Lower leg skin (tissue), 4 donors: ENCODE results near the gene NAPEPLD. TPM values are rescaled to one million over a fixed set of nuclear protein-coding genes. Genes with fewer than 3 reads are reported as not detected.
"Not testable (repeated sequence)": the region's sequence is repeated elsewhere in the genome, so short reads cannot be mapped to it uniquely, and the experiment has no call there.

Experiments
- DNase-seq, 2 donors: peaks; one replicate each; pipeline ENCODE4 v3.0.0-alpha.2; 2019; ENCODE audit warnings: low spot score in 2 of 2
- H3K4me3 ChIP-seq: fragments of 200-600 bp; sonication (generic); 2 replicates; pipeline ENCODE4 v1.5.1; 2017; ENCODE audit warnings: mild to moderate bottlenecking, low read depth; ENCODE audit not compliant: poor library complexity, severe bottlenecking
- CTCF ChIP-seq, 3 donors: fragments of 450-650 bp; IDR thresholded peaks; one replicate each; pipeline ENCODE4 v1.5.1; 2016; ENCODE audit warnings: antibody characterized with exemption in 3 of 3, mild to moderate bottlenecking in 3 of 3, moderate library complexity in 2 of 3
- POLR2A ChIP-seq, 2 donors: fragments of 450-650 bp; IDR thresholded peaks; one replicate each; pipeline ENCODE4 v1.6.1; 2016 to 2017; ENCODE audit warnings: antibody characterized with exemption in 2 of 2, mild to moderate bottlenecking in 1 of 2, moderate library complexity in 1 of 2
- WGBS, 2 donors: methylation state at CpG; one replicate each; pipeline ENCODE4 v1.1.5; 2018; 5-methylcytosine and 5-hydroxymethylcytosine counted together
- intact Hi-C: fragments of 100-400 bp; cut with DNase I; formaldehyde crosslinking; loops from one replicate; pipeline ENCODE4 v1.15.0; 2023; ENCODE audit warnings: low total_unique reads
- total RNA-seq, 4 donors: library from RNA; depleted of rRNA; stranded (reverse); fragments of >200 nt; gene quantifications; one replicate each; pipeline ENCODE4 v1.1.0, GENCODE V29; 2016

Gene NAPEPLD
- total RNA-seq, 4 donors from 2014 or later: 5.6 to 12.0 (median 8.5) TPM

DNA sequence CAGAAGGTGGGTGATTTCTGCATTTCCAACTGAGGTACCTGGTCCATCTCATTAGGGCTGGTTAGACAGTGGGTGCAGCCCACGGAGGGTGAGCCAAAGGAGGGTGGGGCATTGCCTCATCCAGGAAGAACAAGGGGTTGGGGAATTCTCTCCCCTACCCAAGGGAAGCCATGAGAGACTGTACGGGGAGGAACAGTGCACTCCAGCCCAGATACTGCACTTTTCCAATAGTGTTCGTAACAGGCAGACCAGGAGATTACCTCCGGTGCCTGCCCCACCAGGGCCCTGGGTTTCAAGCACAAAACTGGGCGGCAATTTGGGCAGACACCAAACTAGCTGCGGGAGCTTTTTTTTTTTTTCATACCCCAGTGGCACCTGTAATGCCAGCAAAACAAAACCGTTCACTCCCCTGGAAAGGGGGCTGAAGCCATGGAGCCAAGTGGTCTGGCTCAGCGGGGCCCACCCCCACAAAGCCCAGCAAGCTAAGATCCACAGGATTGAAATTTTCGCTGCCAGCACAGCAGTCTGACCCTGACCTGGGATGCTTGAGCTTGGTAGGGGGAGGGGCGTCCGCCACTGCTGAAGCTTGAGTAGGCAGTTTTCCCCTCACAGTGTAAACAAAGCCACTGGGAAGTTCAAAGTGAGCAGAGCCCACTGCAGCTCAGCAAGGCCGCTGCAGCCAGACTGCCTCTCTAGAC, 42.7 kb downstream of the NAPEPLD start:
- DNase-seq: no peak
- 74 to 81% methylated on average over 12 of the region's 12 CpGs for WGBS, 2 donors
- no peak overlapping the region for H3K4me3 ChIP-seq
- intact Hi-C loops: no loop called here
- TF ChIP-seq CTCF (IDR thresholded peaks at IDR 0.05): no peak
- TF ChIP-seq POLR2A (IDR thresholded peaks at IDR 0.05): no peak

GRCh38 chr7:103101543-103101942, 47.4 kb downstream of the NAPEPLD start:
- DNase-seq: no peak
- TF ChIP-seq POLR2A (IDR thresholded peaks at IDR 0.05): no peak
- no peak for TF ChIP-seq CTCF (IDR thresholded peaks at IDR 0.05)
- 37 to 45% methylated on average over 2 of the region's 2 CpGs for WGBS, 2 donors
- H3K4me3 ChIP-seq: no peak overlapping the region
- intact Hi-C loops: no loop called here

DNA sequence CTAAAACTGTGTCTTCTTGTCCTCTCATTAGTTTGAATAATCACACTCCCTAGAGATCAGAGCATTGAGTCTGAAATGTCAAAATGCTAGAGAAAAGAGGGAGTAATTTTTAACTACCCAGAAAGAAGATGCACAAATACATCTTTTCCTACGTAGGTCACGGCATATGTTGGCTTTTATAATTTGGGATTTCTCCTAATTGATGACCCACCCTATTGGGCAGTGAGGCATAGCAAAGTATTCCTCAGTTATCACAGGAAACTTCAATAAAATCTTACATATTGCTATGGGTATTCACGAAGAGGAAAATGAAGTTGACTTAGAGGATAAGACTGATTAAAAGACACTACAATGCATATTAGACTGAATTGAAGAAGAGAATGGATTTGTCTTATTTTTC, 48.6 kb downstream of the NAPEPLD start:
- WGBS, 2 donors: 63 to 64% methylated on average over 3 of the region's 3 CpGs
- intact Hi-C loops: no loop called here
- no peak for TF ChIP-seq POLR2A (IDR thresholded peaks at IDR 0.05)

GRCh38 chr7:103097041-103097440, 51.9 kb downstream of the NAPEPLD start:
- WGBS, 2 donors: 92 to 94% methylated on average over 2 of the region's 2 CpGs
- TF ChIP-seq POLR2A (IDR thresholded peaks at IDR 0.05): no peak
- TF ChIP-seq CTCF (IDR thresholded peaks at IDR 0.05): no peak
- no peak for DNase-seq
- no peak overlapping the region for H3K4me3 ChIP-seq
- intact Hi-C loops: no loop called here

More for the DNA sequence above, 48.6 kb downstream of the NAPEPLD start:
- H3K4me3 ChIP-seq: no peak overlapping the region
- no peak for DNase-seq

GRCh38 chr7:103095558-103095957, 53.3 kb downstream of the NAPEPLD start:
- DNase-seq, intact Hi-C loops, H3K4me3 ChIP-seq: not testable (repeated sequence)
- WGBS, 2 donors: 93 to 95% methylated on average over 2 of the region's 2 CpGs

GRCh38 chr7:103094102-103094501, 54.8 kb downstream of the NAPEPLD start:
- 43 to 45% methylated on average over 3 of the region's 3 CpGs for whole genome bisulfite sequencing, 2 donors
- TF ChIP-seq POLR2A (IDR thresholded peaks at IDR 0.05) (no peak), CTCF (IDR thresholded peaks at IDR 0.05) (no peak)
- DNase-seq: no peak
- intact Hi-C loops: no loop called here
- H3K4me3 ChIP-seq: no peak overlapping the region

GRCh38 chr7:103093429-103093828, 55.5 kb downstream of the NAPEPLD start:
- intact Hi-C loops: no loop called here

DNA sequence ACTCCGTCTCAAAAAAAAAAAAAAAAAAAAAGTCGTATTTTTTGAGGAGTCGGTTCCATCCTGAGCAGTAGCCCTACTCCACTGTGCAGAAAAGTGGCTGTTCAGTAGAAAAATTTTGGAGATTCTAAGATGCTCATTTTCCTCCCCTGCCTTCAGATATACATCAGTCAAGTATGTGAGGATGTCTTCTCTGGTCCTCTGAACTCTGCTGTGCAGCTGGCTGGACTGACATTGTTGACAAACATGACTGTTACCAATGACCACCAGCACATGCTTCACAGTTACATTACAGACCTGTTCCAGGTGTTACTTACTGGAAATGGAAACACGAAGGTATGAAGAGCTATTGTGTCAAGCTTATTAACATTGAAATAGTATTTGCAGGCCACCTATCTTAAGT, 56.6 kb downstream of the NAPEPLD start:
- 69 to 70% methylated on average over 4 of the region's 4 CpGs for WGBS, 2 donors
- intact Hi-C loops, DNase-seq, H3K4me3 ChIP-seq: not testable (repeated sequence)

More at GRCh38 chr7:103093429-103093828, 55.5 kb downstream of the NAPEPLD start:
- TF ChIP-seq POLR2A (IDR thresholded peaks at IDR 0.05) (no peak), CTCF (IDR thresholded peaks at IDR 0.05) (no peak)
- H3K4me3 ChIP-seq: no peak overlapping the region
- WGBS, 2 donors: 19 to 50% methylated on average over 1 of the region's 1 CpG
- no peak for DNase-seq
